ENCODE results near the gene HACD4.

The HACD4 gene

DNA sequence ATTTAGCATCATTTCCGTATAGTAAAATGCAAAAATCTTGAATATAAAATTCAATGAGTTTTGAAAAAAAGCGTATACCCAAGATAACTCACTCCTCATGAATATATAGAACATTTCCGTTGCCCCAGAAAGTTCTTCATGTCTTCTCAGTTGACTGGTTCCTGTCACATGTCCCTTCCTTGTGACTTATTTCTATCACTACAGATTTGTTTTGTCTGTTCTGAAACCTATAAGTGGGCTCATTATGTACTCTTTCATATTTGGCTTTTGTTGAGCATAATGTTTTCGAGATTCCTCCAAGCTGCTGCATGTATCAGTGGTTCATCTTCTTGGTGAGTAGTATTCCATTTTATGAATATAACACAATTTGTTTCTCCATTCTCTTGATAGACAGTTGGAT is 11.0 kb upstream of the HACD4 start:
- Histone ChIP-seq H3K27ac (ENCODE audit: extremely low read depth, low read depth, low read length) (no peak overlapping the region), H3K4me3 (ENCODE audit: low read depth, low read length) (no peak overlapping the region), H3K9me3 (ENCODE audit: control insufficient read depth, insufficient read depth, low read depth, low read length) (no peaks in the 10 kb centered on the region), H3K36me3 (ENCODE audit: control insufficient read depth in 2 of 2, insufficient read depth in 1 of 2, low read length in 2 of 2) (no peaks in the 10 kb centered on the region), H3K4me1 (ENCODE audit: control insufficient read depth, insufficient read depth, low read length) (no peaks in the 10 kb centered on the region)
- TF ChIP-seq ZNF37A (tag by site-specific recombination; IDR thresholded peaks at IDR 0.05) (no peak), ZNF843 (tag by site-specific recombination; IDR thresholded peaks at IDR 0.05) (no peak), ZNF654 (tag by site-specific recombination; IDR thresholded peaks at IDR 0.05; ENCODE audit: low read depth) (no peak), ZIC2 (tag by site-specific recombination; IDR thresholded peaks at IDR 0.05) (no peak), ZNF707 (tag by site-specific recombination; IDR thresholded peaks at IDR 0.05) (no peak), ZNF155 (tag by site-specific recombination; IDR thresholded peaks at IDR 0.05) (no peak)
- POLR2A ChIA-PET: no interaction called here
- CTCF ChIA-PET: interaction anchor here (0.6 kb wide), 1 partner anchor 1096 kb away, joined by 3 read pairs; no protein-coding TSS in a partner anchor

- ChIA-PET POLR2A (no interaction called here), CTCF (interaction anchor here (0.7 kb wide), 2 partner anchors 42 to 72 kb away, joined by 3 read pairs; no protein-coding TSS in a partner anchor)
- TF ChIP-seq, protein P1, sequence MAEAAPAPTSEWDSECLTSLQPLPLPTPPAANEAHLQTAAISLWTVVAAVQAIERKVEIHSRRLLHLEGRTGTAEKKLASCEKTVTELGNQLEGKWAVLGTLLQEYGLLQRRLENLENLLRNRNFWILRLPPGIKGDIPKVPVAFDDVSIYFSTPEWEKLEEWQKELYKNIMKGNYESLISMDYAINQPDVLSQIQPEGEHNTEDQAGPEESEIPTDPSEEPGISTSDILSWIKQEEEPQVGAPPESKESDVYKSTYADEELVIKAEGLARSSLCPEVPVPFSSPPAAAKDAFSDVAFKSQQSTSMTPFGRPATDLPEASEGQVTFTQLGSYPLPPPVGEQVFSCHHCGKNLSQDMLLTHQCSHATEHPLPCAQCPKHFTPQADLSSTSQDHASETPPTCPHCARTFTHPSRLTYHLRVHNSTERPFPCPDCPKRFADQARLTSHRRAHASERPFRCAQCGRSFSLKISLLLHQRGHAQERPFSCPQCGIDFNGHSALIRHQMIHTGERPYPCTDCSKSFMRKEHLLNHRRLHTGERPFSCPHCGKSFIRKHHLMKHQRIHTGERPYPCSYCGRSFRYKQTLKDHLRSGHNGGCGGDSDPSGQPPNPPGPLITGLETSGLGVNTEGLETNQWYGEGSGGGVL (tag by site-specific recombination; IDR thresholded peaks at IDR 0.05): no peak
- TF ChIP-seq ZNF404 (tag by site-specific recombination; IDR thresholded peaks at IDR 0.05): no peak
- no peak for TF ChIP-seq HOXC10 (CRISPR knock-in tag; IDR thresholded peaks at IDR 0.05)
- TF ChIP-seq HOXD13 (CRISPR knock-in tag; IDR thresholded peaks at IDR 0.05; ENCODE audit: borderline replicate concordance): no peak
- no peak for TF ChIP-seq GFI1B (tag by site-specific recombination; IDR thresholded peaks at IDR 0.05)
- TF ChIP-seq ZNF2 (tag by site-specific recombination; IDR thresholded peaks at IDR 0.05): no peak
- TF ChIP-seq, protein P2, sequence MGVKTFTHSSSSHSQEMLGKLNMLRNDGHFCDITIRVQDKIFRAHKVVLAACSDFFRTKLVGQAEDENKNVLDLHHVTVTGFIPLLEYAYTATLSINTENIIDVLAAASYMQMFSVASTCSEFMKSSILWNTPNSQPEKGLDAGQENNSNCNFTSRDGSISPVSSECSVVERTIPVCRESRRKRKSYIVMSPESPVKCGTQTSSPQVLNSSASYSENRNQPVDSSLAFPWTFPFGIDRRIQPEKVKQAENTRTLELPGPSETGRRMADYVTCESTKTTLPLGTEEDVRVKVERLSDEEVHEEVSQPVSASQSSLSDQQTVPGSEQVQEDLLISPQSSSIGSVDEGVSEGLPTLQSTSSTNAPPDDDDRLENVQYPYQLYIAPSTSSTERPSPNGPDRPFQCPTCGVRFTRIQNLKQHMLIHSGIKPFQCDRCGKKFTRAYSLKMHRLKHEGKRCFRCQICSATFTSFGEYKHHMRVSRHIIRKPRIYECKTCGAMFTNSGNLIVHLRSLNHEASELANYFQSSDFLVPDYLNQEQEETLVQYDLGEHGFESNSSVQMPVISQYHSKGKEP (tag by site-specific recombination; IDR thresholded peaks at IDR 0.05): no peak
- TF ChIP-seq ZFP3 (tag by site-specific recombination; IDR thresholded peaks at IDR 0.05; ENCODE audit: low read depth): no peak
- TF ChIP-seq ZNF660 (tag by site-specific recombination; IDR thresholded peaks at IDR 0.05): no peak
- TF ChIP-seq ZBTB11 (tag by site-specific recombination; conservative IDR thresholded peaks at IDR 0.05; ENCODE audit: low read depth): no peak
- TF ChIP-seq, protein P3, sequence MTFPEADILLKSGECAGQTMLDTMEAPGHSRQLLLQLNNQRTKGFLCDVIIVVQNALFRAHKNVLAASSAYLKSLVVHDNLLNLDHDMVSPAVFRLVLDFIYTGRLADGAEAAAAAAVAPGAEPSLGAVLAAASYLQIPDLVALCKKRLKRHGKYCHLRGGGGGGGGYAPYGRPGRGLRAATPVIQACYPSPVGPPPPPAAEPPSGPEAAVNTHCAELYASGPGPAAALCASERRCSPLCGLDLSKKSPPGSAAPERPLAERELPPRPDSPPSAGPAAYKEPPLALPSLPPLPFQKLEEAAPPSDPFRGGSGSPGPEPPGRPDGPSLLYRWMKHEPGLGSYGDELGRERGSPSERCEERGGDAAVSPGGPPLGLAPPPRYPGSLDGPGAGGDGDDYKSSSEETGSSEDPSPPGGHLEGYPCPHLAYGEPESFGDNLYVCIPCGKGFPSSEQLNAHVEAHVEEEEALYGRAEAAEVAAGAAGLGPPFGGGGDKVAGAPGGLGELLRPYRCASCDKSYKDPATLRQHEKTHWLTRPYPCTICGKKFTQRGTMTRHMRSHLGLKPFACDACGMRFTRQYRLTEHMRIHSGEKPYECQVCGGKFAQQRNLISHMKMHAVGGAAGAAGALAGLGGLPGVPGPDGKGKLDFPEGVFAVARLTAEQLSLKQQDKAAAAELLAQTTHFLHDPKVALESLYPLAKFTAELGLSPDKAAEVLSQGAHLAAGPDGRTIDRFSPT (tag by site-specific recombination; IDR thresholded peaks at IDR 0.05): no peak
- no peak for TF ChIP-seq ZFP41 (tag by site-specific recombination; IDR thresholded peaks at IDR 0.05; ENCODE audit: borderline replicate concordance)
- no peak for TF ChIP-seq KLF9 (tag by site-specific recombination; IDR thresholded peaks at IDR 0.05; ENCODE audit: low read depth)
- no peak for TF ChIP-seq ZNF366 (tag by site-specific recombination; conservative IDR thresholded peaks at IDR 0.05)
- TF ChIP-seq ZBTB7A (tag by site-specific recombination; IDR thresholded peaks at IDR 0.05; ENCODE audit: low read depth): no peak
- TF ChIP-seq ZNF571 (tag by site-specific recombination; IDR thresholded peaks at IDR 0.05): no peak
- TF ChIP-seq, protein P4, sequence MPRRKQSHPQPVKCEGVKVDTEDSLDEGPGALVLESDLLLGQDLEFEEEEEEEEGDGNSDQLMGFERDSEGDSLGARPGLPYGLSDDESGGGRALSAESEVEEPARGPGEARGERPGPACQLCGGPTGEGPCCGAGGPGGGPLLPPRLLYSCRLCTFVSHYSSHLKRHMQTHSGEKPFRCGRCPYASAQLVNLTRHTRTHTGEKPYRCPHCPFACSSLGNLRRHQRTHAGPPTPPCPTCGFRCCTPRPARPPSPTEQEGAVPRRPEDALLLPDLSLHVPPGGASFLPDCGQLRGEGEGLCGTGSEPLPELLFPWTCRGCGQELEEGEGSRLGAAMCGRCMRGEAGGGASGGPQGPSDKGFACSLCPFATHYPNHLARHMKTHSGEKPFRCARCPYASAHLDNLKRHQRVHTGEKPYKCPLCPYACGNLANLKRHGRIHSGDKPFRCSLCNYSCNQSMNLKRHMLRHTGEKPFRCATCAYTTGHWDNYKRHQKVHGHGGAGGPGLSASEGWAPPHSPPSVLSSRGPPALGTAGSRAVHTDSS (tag by site-specific recombination; IDR thresholded peaks at IDR 0.05): no peak
- TF ChIP-seq ZNF175 (tag by site-specific recombination; IDR thresholded peaks at IDR 0.05): no peak
- Histone ChIP-seq H3K36me3 (ENCODE audit: control insufficient read depth in 2 of 2, insufficient read depth in 1 of 2, low read length in 2 of 2) (no peaks in the 10 kb centered on the region), H3K4me1 (ENCODE audit: control insufficient read depth, insufficient read depth, low read length) (no peaks in the 10 kb centered on the region), H3K27ac (ENCODE audit: extremely low read depth, low read depth, low read length) (no peak overlapping the region), H3K4me3 (ENCODE audit: low read depth, low read length) (no peak overlapping the region), H3K9me3 (ENCODE audit: control insufficient read depth, insufficient read depth, low read depth, low read length) (no peaks in the 10 kb centered on the region)
These were observed 7.9 kb upstream of the HACD4 start for GRCh38 chr9:21039302-21039701.

Measured in HEK293 (cell line).